DND-41 (cell line): ENCODE data around the gene KLHL8.

Experiments used
- ATAC-seq: fragments of 200-7000 bp; cut with Tn5 transposase; 3 replicates; pipeline ENCODE4 v1.9.1; 2021; ENCODE audit warnings: low read depth; ENCODE audit not compliant: insufficient read depth
- DNase-seq: peaks from one replicate; pipeline ENCODE4 v3.0.0-alpha.2; 2020
- H2AFZ ChIP-seq: 2 replicates; pipeline ENCODE4 v1.6.0; 2012; ENCODE audit warnings: low read depth, low read length
- H3K27ac ChIP-seq: 2 replicates; pipeline ENCODE4 v1.5.1; 2012; ENCODE audit warnings: low read length, inconsistent platforms
- H3K27me3 ChIP-seq: fragments of 200-600 bp; sonication (generic); 2 replicates; pipeline ENCODE4 v1.6.0; 2012; ENCODE audit warnings: low read length, mild to moderate bottlenecking, inconsistent platforms; ENCODE audit not compliant: insufficient read depth, poor library complexity
- H3K36me3 ChIP-seq: 2 replicates; pipeline ENCODE4 v1.5.1; 2012; ENCODE audit warnings: low read length, inconsistent platforms; ENCODE audit not compliant: insufficient read depth
- H3K4me1 ChIP-seq: 2 replicates; pipeline ENCODE4 v1.5.1; 2012; ENCODE audit warnings: mild to moderate bottlenecking, low read length; ENCODE audit not compliant: insufficient read depth
- H3K4me2 ChIP-seq: 2 replicates; pipeline ENCODE4 v1.6.0; 2012; ENCODE audit warnings: mild to moderate bottlenecking, moderate library complexity, low read length, inconsistent platforms; ENCODE audit not compliant: insufficient read depth
- H3K4me3 ChIP-seq, 2 experiments: fragments of 200-600 bp in 1 of 2; shearing (Covaris generic) in 1 of 2; 2 replicates each; pipeline ENCODE4 v1.5.1; 2012 to 2016; ENCODE audit warnings: inconsistent platforms in 2 of 2, low read length in 2 of 2, mild to moderate bottlenecking in 2 of 2, low read depth in 1 of 2, moderate library complexity in 1 of 2
- H3K79me2 ChIP-seq: 2 replicates; pipeline ENCODE4 v1.6.0; 2012; ENCODE audit warnings: low read length, inconsistent platforms; ENCODE audit not compliant: insufficient read depth
- H3K9ac ChIP-seq: 2 replicates; pipeline ENCODE4 v1.6.0; 2012; ENCODE audit warnings: low read depth, mild to moderate bottlenecking, inconsistent platforms, low read length, moderate library complexity
- H3K9me3 ChIP-seq: 2 replicates; pipeline ENCODE4 v1.5.1; 2012; ENCODE audit warnings: low read length, moderate library complexity, mild to moderate bottlenecking, inconsistent platforms; ENCODE audit not compliant: insufficient read depth, severe bottlenecking
- H4K20me1 ChIP-seq: 2 replicates; pipeline ENCODE4 v1.6.0; 2012; ENCODE audit warnings: low read length; ENCODE audit not compliant: insufficient read depth
- EZH2 ChIP-seq: IDR thresholded peaks from 3 replicates; pipeline ENCODE4 v1.6.1; 2012; ENCODE audit warnings: borderline replicate concordance, low read depth, mild to moderate bottlenecking, moderate library complexity, low read length, inconsistent platforms; ENCODE audit not compliant: severe bottlenecking
- TF ChIP-seq, protein P1 (sequence below): IDR thresholded peaks from 2 replicates; pipeline ENCODE4 v1.5.1; 2012; ENCODE audit warnings: borderline replicate concordance, low read length, moderate library complexity, mild to moderate bottlenecking; ENCODE audit not compliant: poor library complexity, severe bottlenecking; ENCODE audit errors: extremely low read depth

Gene KLHL8

DNA sequence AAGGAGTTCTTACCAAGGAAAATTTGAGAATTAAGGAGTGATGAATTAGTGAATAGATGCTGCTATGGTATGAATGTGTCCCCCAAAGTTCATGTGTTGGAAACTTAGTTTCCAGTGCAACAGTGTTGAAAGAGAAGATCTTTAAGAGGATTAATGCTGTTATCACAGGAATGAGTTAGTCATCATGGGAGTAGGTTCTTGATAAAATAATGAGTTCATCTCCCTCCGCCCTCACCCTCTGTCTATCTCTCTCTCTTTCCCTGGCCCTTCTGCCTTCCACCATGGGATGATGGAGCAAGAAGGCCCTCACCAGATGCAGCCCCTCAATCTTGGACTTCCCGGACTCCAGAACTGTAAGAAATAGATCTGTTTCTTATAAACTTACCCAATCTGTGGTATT is 38.3 kb upstream of the KLHL8 start:
- Histone ChIP-seq H3K4me1 (no peaks in the 10 kb centered on the region), H3K36me3 (no peaks in the 10 kb centered on the region), H3K79me2 (no peaks in the 10 kb centered on the region), H3K4me3 (no peak overlapping the region), H3K4me2 (no peak overlapping the region), H4K20me1 (no peaks in the 10 kb centered on the region), H3K27ac (no peak overlapping the region), H2AFZ (no peak overlapping the region), H3K27me3 (no peaks in the 10 kb centered on the region), H3K9ac (no peak overlapping the region), H3K9me3 (peaks cover 4% of the 10 kb centered on the region)
- no peak for TF ChIP-seq EZH2
- TF ChIP-seq, protein P1, sequence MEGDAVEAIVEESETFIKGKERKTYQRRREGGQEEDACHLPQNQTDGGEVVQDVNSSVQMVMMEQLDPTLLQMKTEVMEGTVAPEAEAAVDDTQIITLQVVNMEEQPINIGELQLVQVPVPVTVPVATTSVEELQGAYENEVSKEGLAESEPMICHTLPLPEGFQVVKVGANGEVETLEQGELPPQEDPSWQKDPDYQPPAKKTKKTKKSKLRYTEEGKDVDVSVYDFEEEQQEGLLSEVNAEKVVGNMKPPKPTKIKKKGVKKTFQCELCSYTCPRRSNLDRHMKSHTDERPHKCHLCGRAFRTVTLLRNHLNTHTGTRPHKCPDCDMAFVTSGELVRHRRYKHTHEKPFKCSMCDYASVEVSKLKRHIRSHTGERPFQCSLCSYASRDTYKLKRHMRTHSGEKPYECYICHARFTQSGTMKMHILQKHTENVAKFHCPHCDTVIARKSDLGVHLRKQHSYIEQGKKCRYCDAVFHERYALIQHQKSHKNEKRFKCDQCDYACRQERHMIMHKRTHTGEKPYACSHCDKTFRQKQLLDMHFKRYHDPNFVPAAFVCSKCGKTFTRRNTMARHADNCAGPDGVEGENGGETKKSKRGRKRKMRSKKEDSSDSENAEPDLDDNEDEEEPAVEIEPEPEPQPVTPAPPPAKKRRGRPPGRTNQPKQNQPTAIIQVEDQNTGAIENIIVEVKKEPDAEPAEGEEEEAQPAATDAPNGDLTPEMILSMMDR, result no peak
- ATAC-seq (no peak), DNase-seq (no peak)

DNA sequence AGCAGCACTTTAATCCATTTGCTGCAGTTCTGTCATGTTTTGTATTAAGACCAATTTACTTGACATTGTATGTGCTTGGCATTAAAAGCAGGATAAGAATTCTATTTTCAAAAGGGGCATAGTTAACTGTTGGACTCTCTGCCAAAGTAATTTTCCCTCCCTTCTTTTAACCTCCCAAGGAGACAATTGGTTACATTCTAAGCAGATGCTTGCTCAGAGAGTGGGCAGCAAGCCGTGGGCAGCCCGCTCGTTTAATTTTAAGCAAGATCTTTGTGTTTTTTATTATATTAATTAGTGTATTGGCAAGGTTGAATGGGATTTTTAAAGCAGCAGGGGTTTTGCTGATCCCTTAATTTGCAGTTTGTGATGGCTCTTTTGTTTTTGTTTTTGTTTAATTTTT is 37.1 kb upstream of the KLHL8 start:
- Histone ChIP-seq H3K9me3 (peaks cover 4% of the 10 kb centered on the region), H3K27me3 (no peaks in the 10 kb centered on the region), H4K20me1 (no peaks in the 10 kb centered on the region), H3K4me1 (no peaks in the 10 kb centered on the region), H3K79me2 (no peaks in the 10 kb centered on the region), H3K36me3 (no peaks in the 10 kb centered on the region), H3K4me2 (no peak overlapping the region), H3K9ac (no peak overlapping the region), H3K27ac (no peak overlapping the region), H3K4me3 (no peak overlapping the region), H2AFZ (no peak overlapping the region)
- no peak for DNase-seq
- TF ChIP-seq, protein P1, result no peak
- TF ChIP-seq EZH2, result no peak
- ATAC-seq, result no peak

DNA sequence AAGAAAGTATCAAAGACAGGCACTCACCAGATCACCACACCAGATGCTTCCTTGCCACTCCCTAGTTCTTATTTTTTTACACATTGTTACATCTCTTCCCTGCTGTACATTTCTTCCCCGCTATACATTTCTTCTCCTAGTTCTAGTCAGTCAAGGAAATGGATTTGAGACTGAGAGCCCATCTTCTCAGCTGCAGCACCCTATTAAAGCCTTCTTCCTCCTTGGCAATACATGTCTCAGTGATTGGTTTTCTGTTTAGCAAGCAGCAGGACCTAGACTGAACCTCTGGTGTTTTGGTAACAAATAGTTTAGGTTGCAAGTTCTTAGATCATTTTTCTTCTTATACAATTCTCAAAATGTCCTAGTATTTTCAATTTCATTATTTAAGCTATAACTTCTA is 35.3 kb upstream of the KLHL8 start:
- H3K27me3 ChIP-seq, result no peaks in the 10 kb centered on the region
- no peaks in the 10 kb centered on the region for H3K36me3 ChIP-seq
- H2AFZ ChIP-seq, result no peak overlapping the region
- H3K9ac ChIP-seq, result no peak overlapping the region
- no peaks in the 10 kb centered on the region for H3K79me2 ChIP-seq
- DNase-seq (no peak), ATAC-seq (no peak)
- no peaks in the 10 kb centered on the region for H4K20me1 ChIP-seq
- no peak overlapping the region for H3K4me2 ChIP-seq
- H3K4me3 ChIP-seq, result no peak overlapping the region
- H3K4me1 ChIP-seq, result no peaks in the 10 kb centered on the region
- peaks cover 4% of the 10 kb centered on the region for H3K9me3 ChIP-seq
- no peak overlapping the region for H3K27ac ChIP-seq
- TF ChIP-seq, protein P1, result no peak
- no peak for TF ChIP-seq EZH2

DNA sequence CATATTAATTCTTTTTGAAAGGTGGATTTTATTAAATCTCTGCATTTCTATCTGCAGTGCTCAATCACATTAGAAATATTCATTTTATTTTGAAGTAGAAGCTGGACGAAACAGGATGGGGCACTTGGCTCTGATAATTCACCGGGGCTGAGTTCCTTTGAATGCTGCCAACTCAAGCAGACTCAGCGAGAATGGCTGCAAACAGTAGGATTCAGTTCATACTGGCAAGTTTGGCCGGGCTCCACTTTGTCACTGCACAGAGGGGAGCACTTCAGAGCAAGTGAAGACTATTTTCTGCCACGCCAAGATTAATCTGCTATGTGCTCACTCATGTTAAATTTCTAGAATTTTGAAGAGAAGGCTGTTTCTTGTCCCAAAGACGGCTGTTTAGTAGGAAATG is 30.7 kb upstream of the KLHL8 start:
- Histone ChIP-seq H3K9ac (no peak overlapping the region), H3K27me3 (no peaks in the 10 kb centered on the region), H3K9me3 (peaks cover 4% of the 10 kb centered on the region), H3K36me3 (no peaks in the 10 kb centered on the region), H3K27ac (no peak overlapping the region), H3K79me2 (no peaks in the 10 kb centered on the region), H3K4me2 (no peak overlapping the region), H3K4me1 (no peaks in the 10 kb centered on the region), H4K20me1 (no peaks in the 10 kb centered on the region), H3K4me3 (no peak overlapping the region), H2AFZ (no peak overlapping the region)
- no peak for TF ChIP-seq EZH2
- TF ChIP-seq, protein P1, result no peak
- no peak for DNase-seq
- no peak for ATAC-seq
